HEK293 (cell line): ENCODE data around the gene ZNF653.
A peak's percentile ranks its signal among the peaks of the same experiment; 100 is the strongest.

Experiments used
- GLI2 ChIP-seq: fragments of 450-650 bp; formaldehyde crosslinking; IDR thresholded peaks from 2 replicates; pipeline ENCODE4; 2017; ENCODE audit warnings: missing biosample characterization, missing genetic modification characterization, low read depth, borderline replicate concordance
- GLIS1 ChIP-seq: fragments of 450-650 bp; formaldehyde crosslinking; IDR thresholded peaks from 2 replicates; pipeline ENCODE4 v1.5.1; 2016; ENCODE audit warnings: missing biosample characterization, missing genetic modification characterization
- GLIS2 ChIP-seq: fragments of 450-650 bp; formaldehyde crosslinking; IDR thresholded peaks from 2 replicates; pipeline ENCODE4 v1.5.1; 2016; ENCODE audit warnings: missing biosample characterization, missing genetic modification characterization
- HOXA7 ChIP-seq: sonication (generic); formaldehyde crosslinking; IDR thresholded peaks from 2 replicates; pipeline ENCODE4 v1.8.1; 2022; ENCODE audit warnings: missing genetic modification reagents, borderline replicate concordance
- IKZF3 ChIP-seq: fragments of 450-650 bp; IDR thresholded peaks from 2 replicates; pipeline ENCODE4 v1.5.0; 2018; ENCODE audit warnings: missing biosample characterization, mild to moderate bottlenecking, missing genetic modification characterization, moderate library complexity
- KLF8 ChIP-seq: fragments of 450-650 bp; formaldehyde crosslinking; IDR thresholded peaks from 2 replicates; pipeline ENCODE4 v1.5.1; 2016; ENCODE audit warnings: missing biosample characterization, missing genetic modification characterization
- REPIN1 ChIP-seq: fragments of 450-650 bp; formaldehyde crosslinking; IDR thresholded peaks from 2 replicates; pipeline ENCODE4 v1.5.1; 2017; ENCODE audit warnings: missing biosample characterization, missing genetic modification characterization, low read depth
- SP3 ChIP-seq: fragments of 450-650 bp; formaldehyde crosslinking; IDR thresholded peaks from 2 replicates; pipeline ENCODE4 v1.5.1; 2016; ENCODE audit warnings: missing biosample characterization, missing genetic modification characterization
- TRIM28 ChIP-seq: IDR thresholded peaks from 2 replicates; pipeline ENCODE4 v1.6.1; 2011; ENCODE audit warnings: low read length, control low read depth, borderline replicate concordance
- ZEB2 ChIP-seq: fragments of 450-650 bp; formaldehyde crosslinking; IDR thresholded peaks from 2 replicates; pipeline ENCODE4 v1.5.1; 2016; ENCODE audit warnings: missing biosample characterization, missing genetic modification characterization
- ZFP41 ChIP-seq: fragments of 450-650 bp; formaldehyde crosslinking; IDR thresholded peaks from 2 replicates; pipeline ENCODE4 v1.5.1; 2016; ENCODE audit warnings: missing biosample characterization, missing genetic modification characterization, borderline replicate concordance
- ZFP69B ChIP-seq: fragments of 450-650 bp; formaldehyde crosslinking; IDR thresholded peaks from 2 replicates; pipeline ENCODE4 v1.5.1; 2016; ENCODE audit warnings: missing biosample characterization, missing genetic modification characterization
- ZNF140 ChIP-seq: fragments of 450-650 bp; formaldehyde crosslinking; IDR thresholded peaks from 2 replicates; pipeline ENCODE4 v1.5.1; 2016; ENCODE audit warnings: missing biosample characterization, missing genetic modification characterization
- ZNF155 ChIP-seq: fragments of 450-650 bp; formaldehyde crosslinking; IDR thresholded peaks from 2 replicates; pipeline ENCODE4 v1.5.1; 2016; ENCODE audit warnings: missing biosample characterization, missing genetic modification characterization
- ZNF174 ChIP-seq: fragments of 450-650 bp; formaldehyde crosslinking; IDR thresholded peaks from 2 replicates; pipeline ENCODE4 v1.5.0; 2017; ENCODE audit warnings: missing biosample characterization, mild to moderate bottlenecking, missing genetic modification characterization
- ZNF19 ChIP-seq: fragments of 450-650 bp; formaldehyde crosslinking; IDR thresholded peaks from 2 replicates; pipeline ENCODE4; 2016; ENCODE audit warnings: missing biosample characterization, missing genetic modification characterization, low read depth
- ZNF239 ChIP-seq: fragments of 450-650 bp; formaldehyde crosslinking; IDR thresholded peaks from 2 replicates; pipeline ENCODE4 v1.5.1; 2016; ENCODE audit warnings: missing biosample characterization, missing genetic modification characterization
- ZNF274 ChIP-seq, 2 experiments: fragments of 200-500 bp in 1 of 2; fragments of 450-650 bp in 1 of 2; sonication (Bioruptor generic) in 1 of 2; formaldehyde crosslinking in 1 of 2; IDR thresholded peaks; 2 replicates each; pipeline versions ENCODE4 v1.5.1 to v1.6.1; 2014 to 2016; ENCODE audit warnings: borderline replicate concordance in 1 of 2, inconsistent platforms in 1 of 2, low read length in 1 of 2, missing biosample characterization in 1 of 2, missing genetic modification characterization in 1 of 2
- ZNF354C ChIP-seq: fragments of 450-650 bp; formaldehyde crosslinking; IDR thresholded peaks from 2 replicates; pipeline ENCODE4 v1.5.1; 2016; ENCODE audit warnings: missing biosample characterization, missing genetic modification characterization, low read depth, borderline replicate concordance
- ZNF37A ChIP-seq: fragments of 450-650 bp; IDR thresholded peaks from 2 replicates; pipeline ENCODE4 v1.5.1; 2018; ENCODE audit warnings: missing biosample characterization, missing genetic modification characterization
- ZNF404 ChIP-seq: fragments of 450-650 bp; formaldehyde crosslinking; IDR thresholded peaks from 2 replicates; pipeline ENCODE4 v1.5.1; 2017; ENCODE audit warnings: missing biosample characterization, missing genetic modification characterization
- ZNF548 ChIP-seq: fragments of 450-650 bp; formaldehyde crosslinking; IDR thresholded peaks from 2 replicates; pipeline ENCODE4 v1.5.1; 2016; ENCODE audit warnings: missing biosample characterization, missing genetic modification characterization
- ZNF596 ChIP-seq: fragments of 450-650 bp; IDR thresholded peaks from 2 replicates; pipeline ENCODE4 v1.5.0; 2018; ENCODE audit warnings: missing biosample characterization, mild to moderate bottlenecking, missing genetic modification characterization, moderate library complexity
- ZNF654 ChIP-seq: fragments of 450-650 bp; formaldehyde crosslinking; IDR thresholded peaks from 2 replicates; pipeline ENCODE4 v1.5.1; 2016; ENCODE audit warnings: low read depth, missing biosample characterization, missing genetic modification characterization
- TF ChIP-seq, protein P1 (sequence below): fragments of 450-650 bp; formaldehyde crosslinking; IDR thresholded peaks from 2 replicates; pipeline ENCODE4 v1.5.1; 2016; ENCODE audit warnings: missing biosample characterization, missing genetic modification characterization
- TF ChIP-seq, protein P2 (sequence below): fragments of 450-650 bp; formaldehyde crosslinking; IDR thresholded peaks from 2 replicates; pipeline ENCODE4 v1.5.1; 2016; ENCODE audit warnings: missing biosample characterization, missing genetic modification characterization, borderline replicate concordance
- TF ChIP-seq, protein P3 (sequence below): fragments of 450-650 bp; formaldehyde crosslinking; IDR thresholded peaks from 2 replicates; pipeline ENCODE4 v1.5.1; 2017; ENCODE audit warnings: missing biosample characterization, missing genetic modification characterization
- TF ChIP-seq, protein P4 (sequence below): fragments of 450-650 bp; formaldehyde crosslinking; conservative IDR thresholded peaks from 2 replicates; pipeline ENCODE4 v1.5.1; 2016; ENCODE audit warnings: low read depth, missing biosample characterization, missing genetic modification characterization
- TF ChIP-seq, protein P5 (sequence below): fragments of 450-650 bp; formaldehyde crosslinking; IDR thresholded peaks from 2 replicates; pipeline ENCODE4 v1.5.1; 2016; ENCODE audit warnings: missing biosample characterization, missing genetic modification characterization
- TF ChIP-seq, protein P6 (sequence below): sonication (generic); formaldehyde crosslinking; IDR thresholded peaks from 2 replicates; pipeline ENCODE4 v1.8.1; 2022; ENCODE audit warnings: mild to moderate bottlenecking, moderate library complexity, missing genetic modification reagents

The ZNF653 gene

DNA sequence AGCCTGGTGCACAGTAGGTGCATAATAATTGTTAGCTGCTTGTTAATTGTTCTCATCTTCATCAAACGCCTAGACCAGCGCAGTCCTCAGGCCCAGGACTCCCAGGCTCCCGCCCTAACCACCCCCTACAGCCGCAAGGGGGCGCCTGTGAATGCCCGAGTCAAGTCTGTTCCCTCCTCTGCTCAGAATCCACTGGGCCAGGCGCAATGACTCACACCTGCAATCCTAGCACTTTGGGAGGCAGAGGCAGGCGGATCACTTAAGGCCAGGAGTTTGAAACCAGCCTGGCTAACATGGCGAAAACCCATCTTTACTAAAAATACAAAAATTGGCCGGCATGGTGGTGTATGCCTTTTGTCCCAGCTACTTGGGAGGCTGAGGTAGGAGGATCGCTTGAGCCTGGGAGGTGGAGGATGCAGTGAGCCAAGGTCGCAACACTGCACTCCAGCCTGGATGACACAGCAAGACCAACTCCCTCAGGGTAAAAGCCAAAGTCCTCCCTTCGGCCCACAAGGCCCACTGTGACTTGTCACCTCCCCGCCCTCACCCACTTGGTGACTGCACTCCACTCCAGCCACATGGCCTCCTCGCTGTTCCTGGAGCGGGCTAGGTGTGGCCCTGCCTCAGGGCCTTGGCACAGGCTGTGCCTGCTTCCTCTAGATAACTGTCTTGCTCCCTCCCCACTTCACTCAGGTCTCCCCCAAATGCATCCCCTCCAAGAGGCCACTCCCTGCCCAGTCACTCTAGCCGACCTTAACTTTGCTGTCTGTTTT, 9.1 kb downstream of the ZNF653 start (continued):
- TF ChIP-seq ZNF548 (tag by site-specific recombination) (no peak), ZNF354C (tag by site-specific recombination) (no peak), ZNF596 (tag by site-specific recombination) (no peak), ZNF654 (tag by site-specific recombination) (peak; percentile 59), TRIM28 (no peak), GLIS1 (peak; percentile 51), ZNF155 (tag by site-specific recombination) (no peak), HOXA7 (no peak), IKZF3 (tag by site-specific recombination) (peak; percentile 32; the same call in 1 of the 2 replicates), ZNF19 (no peak), KLF8 (0 out of 2 replicates have a peak, but pooled peaks have one; percentile 38), GLIS2 (tag by site-specific recombination) (no peak), ZNF239 (no peak), REPIN1 (tag by site-specific recombination) (no peak), ZEB2 (0 out of 2 replicates have a peak, but pooled peaks have one; percentile 27), ZNF274 (IDR thresholded peaks at IDR 0.05; ENCODE audit: low read length) (no peak), ZNF274 (tag by site-specific recombination; IDR thresholded peaks at IDR 0.05; ENCODE audit: borderline replicate concordance) (no peak), ZNF37A (tag by site-specific recombination) (no peak), ZNF404 (tag by site-specific recombination) (no peak), ZFP41 (no peak), ZFP69B (0 out of 2 replicates have a peak, but pooled peaks have one; percentile 24), GLI2 (tag by site-specific recombination) (no peak), SP3 (tag by site-specific recombination) (no peak), ZNF140 (tag by site-specific recombination) (no peak), ZNF174 (tag by site-specific recombination) (no peak)
- TF ChIP-seq, protein P1, sequence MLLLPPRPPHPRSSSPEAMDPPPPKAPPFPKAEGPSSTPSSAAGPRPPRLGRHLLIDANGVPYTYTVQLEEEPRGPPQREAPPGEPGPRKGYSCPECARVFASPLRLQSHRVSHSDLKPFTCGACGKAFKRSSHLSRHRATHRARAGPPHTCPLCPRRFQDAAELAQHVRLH (tag by site-specific recombination), result no peak
- TF ChIP-seq, protein P2, sequence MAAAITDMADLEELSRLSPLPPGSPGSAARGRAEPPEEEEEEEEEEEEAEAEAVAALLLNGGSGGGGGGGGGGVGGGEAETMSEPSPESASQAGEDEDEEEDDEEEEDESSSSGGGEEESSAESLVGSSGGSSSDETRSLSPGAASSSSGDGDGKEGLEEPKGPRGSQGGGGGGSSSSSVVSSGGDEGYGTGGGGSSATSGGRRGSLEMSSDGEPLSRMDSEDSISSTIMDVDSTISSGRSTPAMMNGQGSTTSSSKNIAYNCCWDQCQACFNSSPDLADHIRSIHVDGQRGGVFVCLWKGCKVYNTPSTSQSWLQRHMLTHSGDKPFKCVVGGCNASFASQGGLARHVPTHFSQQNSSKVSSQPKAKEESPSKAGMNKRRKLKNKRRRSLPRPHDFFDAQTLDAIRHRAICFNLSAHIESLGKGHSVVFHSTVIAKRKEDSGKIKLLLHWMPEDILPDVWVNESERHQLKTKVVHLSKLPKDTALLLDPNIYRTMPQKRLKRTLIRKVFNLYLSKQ, result no peak
- TF ChIP-seq, protein P3, sequence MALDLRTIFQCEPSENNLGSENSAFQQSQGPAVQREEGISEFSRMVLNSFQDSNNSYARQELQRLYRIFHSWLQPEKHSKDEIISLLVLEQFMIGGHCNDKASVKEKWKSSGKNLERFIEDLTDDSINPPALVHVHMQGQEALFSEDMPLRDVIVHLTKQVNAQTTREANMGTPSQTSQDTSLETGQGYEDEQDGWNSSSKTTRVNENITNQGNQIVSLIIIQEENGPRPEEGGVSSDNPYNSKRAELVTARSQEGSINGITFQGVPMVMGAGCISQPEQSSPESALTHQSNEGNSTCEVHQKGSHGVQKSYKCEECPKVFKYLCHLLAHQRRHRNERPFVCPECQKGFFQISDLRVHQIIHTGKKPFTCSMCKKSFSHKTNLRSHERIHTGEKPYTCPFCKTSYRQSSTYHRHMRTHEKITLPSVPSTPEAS (tag by site-specific recombination), result no peak
- TF ChIP-seq, protein P4, sequence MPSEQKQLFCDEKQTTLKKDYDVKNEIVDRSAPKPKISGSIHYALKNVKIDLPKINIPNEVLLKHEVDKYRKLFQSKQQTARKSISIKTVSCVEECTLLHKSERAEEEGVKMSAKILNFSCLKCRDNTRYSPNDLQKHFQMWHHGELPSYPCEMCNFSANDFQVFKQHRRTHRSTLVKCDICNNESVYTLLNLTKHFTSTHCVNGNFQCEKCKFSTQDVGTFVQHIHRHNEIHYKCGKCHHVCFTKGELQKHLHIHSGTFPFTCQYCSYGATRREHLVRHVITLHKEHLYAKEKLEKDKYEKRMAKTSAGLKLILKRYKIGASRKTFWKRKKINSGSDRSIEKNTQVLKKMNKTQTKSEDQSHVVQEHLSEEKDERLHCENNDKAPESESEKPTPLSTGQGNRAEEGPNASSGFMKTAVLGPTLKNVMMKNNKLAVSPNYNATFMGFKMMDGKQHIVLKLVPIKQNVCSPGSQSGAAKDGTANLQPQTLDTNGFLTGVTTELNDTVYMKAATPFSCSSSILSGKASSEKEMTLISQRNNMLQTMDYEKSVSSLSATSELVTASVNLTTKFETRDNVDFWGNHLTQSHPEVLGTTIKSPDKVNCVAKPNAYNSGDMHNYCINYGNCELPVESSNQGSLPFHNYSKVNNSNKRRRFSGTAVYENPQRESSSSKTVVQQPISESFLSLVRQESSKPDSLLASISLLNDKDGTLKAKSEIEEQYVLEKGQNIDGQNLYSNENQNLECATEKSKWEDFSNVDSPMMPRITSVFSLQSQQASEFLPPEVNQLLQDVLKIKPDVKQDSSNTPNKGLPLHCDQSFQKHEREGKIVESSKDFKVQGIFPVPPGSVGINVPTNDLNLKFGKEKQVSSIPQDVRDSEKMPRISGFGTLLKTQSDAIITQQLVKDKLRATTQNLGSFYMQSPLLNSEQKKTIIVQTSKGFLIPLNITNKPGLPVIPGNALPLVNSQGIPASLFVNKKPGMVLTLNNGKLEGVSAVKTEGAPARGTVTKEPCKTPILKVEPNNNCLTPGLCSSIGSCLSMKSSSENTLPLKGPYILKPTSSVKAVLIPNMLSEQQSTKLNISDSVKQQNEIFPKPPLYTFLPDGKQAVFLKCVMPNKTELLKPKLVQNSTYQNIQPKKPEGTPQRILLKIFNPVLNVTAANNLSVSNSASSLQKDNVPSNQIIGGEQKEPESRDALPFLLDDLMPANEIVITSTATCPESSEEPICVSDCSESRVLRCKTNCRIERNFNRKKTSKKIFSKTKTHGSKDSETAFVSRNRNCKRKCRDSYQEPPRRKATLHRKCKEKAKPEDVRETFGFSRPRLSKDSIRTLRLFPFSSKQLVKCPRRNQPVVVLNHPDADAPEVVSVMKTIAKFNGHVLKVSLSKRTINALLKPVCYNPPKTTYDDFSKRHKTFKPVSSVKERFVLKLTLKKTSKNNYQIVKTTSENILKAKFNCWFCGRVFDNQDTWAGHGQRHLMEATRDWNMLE (tag by site-specific recombination), result no peak
- TF ChIP-seq, protein P5, sequence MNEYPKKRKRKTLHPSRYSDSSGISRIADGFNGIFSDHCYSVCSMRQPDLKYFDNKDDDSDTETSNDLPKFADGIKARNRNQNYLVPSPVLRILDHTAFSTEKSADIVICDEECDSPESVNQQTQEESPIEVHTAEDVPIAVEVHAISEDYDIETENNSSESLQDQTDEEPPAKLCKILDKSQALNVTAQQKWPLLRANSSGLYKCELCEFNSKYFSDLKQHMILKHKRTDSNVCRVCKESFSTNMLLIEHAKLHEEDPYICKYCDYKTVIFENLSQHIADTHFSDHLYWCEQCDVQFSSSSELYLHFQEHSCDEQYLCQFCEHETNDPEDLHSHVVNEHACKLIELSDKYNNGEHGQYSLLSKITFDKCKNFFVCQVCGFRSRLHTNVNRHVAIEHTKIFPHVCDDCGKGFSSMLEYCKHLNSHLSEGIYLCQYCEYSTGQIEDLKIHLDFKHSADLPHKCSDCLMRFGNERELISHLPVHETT, result no peak
- TF ChIP-seq, protein P6, sequence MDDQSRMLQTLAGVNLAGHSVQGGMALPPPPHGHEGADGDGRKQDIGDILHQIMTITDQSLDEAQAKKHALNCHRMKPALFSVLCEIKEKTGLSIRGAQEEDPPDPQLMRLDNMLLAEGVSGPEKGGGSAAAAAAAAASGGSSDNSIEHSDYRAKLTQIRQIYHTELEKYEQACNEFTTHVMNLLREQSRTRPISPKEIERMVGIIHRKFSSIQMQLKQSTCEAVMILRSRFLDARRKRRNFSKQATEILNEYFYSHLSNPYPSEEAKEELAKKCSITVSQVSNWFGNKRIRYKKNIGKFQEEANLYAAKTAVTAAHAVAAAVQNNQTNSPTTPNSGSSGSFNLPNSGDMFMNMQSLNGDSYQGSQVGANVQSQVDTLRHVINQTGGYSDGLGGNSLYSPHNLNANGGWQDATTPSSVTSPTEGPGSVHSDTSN, result no peak
